Nephron (organoid): ENCODE measurements around the gene AASDHPPT.
A peak's percentile ranks its signal among the peaks of the same experiment; 100 is the strongest.

ENCODE experiments used
- H3K27ac Mint-ChIP-seq, 3 experiments: 2 replicates each; pipeline ENCODE4 v1.8.0; 2020; ENCODE audit warnings: mixed read lengths in 3 of 3, mild to moderate bottlenecking in 2 of 3, moderate library complexity in 1 of 3
- H3K27me3 Mint-ChIP-seq: 2 replicates; pipeline ENCODE4 v1.8.0; 2021; ENCODE audit warnings: low read depth, mild to moderate bottlenecking, moderate library complexity, mixed read lengths
- H3K36me3 Mint-ChIP-seq: 2 replicates; pipeline ENCODE4 v1.8.0; 2020; ENCODE audit warnings: low read depth, mixed read lengths
- H3K4me1 Mint-ChIP-seq: 2 replicates; pipeline ENCODE4 v1.8.0; 2020; ENCODE audit warnings: mixed read lengths
- H3K4me3 Mint-ChIP-seq, 3 experiments: 2 replicates each; pipeline ENCODE4 v1.8.0; 2020; ENCODE audit warnings: mild to moderate bottlenecking in 3 of 3, mixed read lengths in 3 of 3, moderate library complexity in 2 of 3
- H3K9me3 Mint-ChIP-seq: 2 replicates; pipeline ENCODE4 v1.8.0; 2020; ENCODE audit warnings: mixed read lengths
- CTCF ChIP-seq, 3 experiments: fragments of 200-600 bp; sonication (generic); IDR thresholded peaks; one replicate each; pipeline ENCODE4 v1.5.0; 2021; ENCODE audit warnings: antibody characterized with exemption in 3 of 3; ENCODE audit not compliant: unreplicated experiment in 3 of 3

AASDHPPT gene

GRCh38 chr11:106087815-106088435, 10.5 kb downstream of the AASDHPPT start:
- peak; percentile 78 to 88 (median 86) for TF ChIP-seq CTCF (IDR thresholded peaks at IDR 0.05; ENCODE audit: unreplicated experiment in 3 of 3)
- Mint-ChIP-seq H3K27ac (peak overlapping the region; percentile 5 to 17 (median 5)), H3K4me1 (peaks cover 29% of the 10 kb centered on the region), H3K27me3 (no peaks in the 10 kb centered on the region), H3K9me3 (no peaks in the 10 kb centered on the region), H3K36me3 (peaks cover 55% of the 10 kb centered on the region), H3K4me3 (no peak overlapping the region)

DNA sequence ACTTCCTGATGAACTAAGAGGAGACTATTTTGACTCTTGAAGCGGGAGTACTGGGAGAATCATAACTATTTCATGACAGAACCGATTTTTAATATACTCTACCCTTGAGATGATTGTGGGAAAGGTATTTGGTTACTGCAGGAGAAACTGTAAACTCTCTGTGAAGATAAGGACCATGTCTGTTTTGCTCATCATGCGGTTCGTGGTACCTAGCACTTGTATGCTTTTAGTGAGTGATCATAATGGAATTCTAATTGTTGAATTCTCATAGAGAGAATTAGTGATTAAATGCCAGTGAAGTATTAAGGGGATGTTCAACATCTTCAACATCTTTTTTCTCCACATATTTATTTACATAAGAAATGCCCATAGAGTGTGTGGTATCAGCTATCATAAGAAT, 11.4 kb downstream of the AASDHPPT start:
- no peaks in the 10 kb centered on the region for H3K9me3 Mint-ChIP-seq
- no peaks in the 10 kb centered on the region for H3K27me3 Mint-ChIP-seq
- H3K36me3 Mint-ChIP-seq: peaks cover 48% of the 10 kb centered on the region
- peaks cover 29% of the 10 kb centered on the region for H3K4me1 Mint-ChIP-seq
- no peak overlapping the region for H3K27ac Mint-ChIP-seq
- no peak for TF ChIP-seq CTCF (IDR thresholded peaks at IDR 0.05; ENCODE audit: unreplicated experiment in 3 of 3)
- no peak overlapping the region for H3K4me3 Mint-ChIP-seq

GRCh38 chr11:106091480-106092123, 14.1 kb downstream of the AASDHPPT start:
- Mint-ChIP-seq H3K27me3 (no peaks in the 10 kb centered on the region), H3K4me3 (no peak overlapping the region), H3K36me3 (peaks cover 46% of the 10 kb centered on the region), H3K4me1 (peaks cover 24% of the 10 kb centered on the region), H3K27ac (no peak overlapping the region), H3K9me3 (no peaks in the 10 kb centered on the region)
- TF ChIP-seq CTCF (IDR thresholded peaks at IDR 0.05; ENCODE audit: unreplicated experiment in 3 of 3): no peak

DNA sequence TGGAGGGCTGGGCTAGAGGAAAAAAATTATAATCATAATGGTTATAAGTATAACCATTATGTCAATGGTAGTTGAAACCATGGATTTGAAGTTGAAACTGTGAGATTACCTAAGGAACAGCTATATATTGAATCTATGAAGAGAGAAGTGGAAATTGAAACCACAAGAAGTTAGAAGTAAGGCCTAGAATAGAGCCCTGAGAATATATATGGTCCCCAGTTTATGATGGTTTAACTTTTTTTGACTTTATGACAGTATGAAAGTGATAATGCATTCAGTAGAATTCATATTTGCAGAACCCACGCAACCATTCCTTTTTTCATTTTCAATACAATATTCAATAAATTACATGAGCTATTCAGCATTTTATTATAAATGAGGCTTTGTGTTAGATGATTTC, 15.0 kb downstream of the AASDHPPT start:
- peaks cover 49% of the 10 kb centered on the region for H3K36me3 Mint-ChIP-seq
- no peaks in the 10 kb centered on the region for H3K27me3 Mint-ChIP-seq
- H3K4me1 Mint-ChIP-seq: peaks cover 18% of the 10 kb centered on the region
- no peaks in the 10 kb centered on the region for H3K9me3 Mint-ChIP-seq
- H3K4me3 Mint-ChIP-seq: no peak overlapping the region
- no peak for TF ChIP-seq CTCF (IDR thresholded peaks at IDR 0.05; ENCODE audit: unreplicated experiment in 3 of 3)
- no peak overlapping the region for H3K27ac Mint-ChIP-seq

DNA sequence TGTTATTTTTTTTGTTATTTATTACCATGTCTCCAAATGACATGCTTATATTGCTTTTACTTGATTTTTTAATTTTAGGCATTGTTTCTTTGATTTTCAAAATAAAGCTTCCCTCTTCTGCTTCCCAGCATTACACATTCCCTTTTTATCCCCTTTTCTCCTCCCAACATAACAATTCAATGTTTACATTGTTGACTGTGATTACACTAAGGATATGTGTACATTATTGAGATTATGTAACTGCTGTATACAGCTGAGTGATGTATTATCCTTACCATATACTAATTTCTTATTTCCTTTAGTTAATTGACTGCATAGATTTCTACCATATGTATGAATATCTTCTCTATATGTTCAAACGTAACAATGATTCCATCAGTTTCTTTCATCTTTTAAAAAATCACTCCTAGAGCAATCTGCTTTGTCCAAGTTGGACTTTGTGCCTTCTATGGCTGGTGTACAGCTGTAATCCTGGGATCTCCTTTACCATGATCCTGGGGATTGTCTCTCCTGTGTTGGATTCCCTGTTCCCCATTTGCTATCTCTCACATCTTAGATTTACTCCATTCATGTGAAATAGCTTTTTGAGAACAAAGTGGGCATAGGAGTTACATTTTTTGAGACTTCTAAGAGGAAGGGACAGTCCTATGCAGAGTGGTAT, 21.6 kb downstream of the AASDHPPT start:
- H3K4me1 Mint-ChIP-seq: no peaks in the 10 kb centered on the region
- no peaks in the 10 kb centered on the region for H3K27me3 Mint-ChIP-seq
- H3K27ac Mint-ChIP-seq: no peak overlapping the region
- H3K36me3 Mint-ChIP-seq: peaks cover 40% of the 10 kb centered on the region
- no peak overlapping the region for H3K4me3 Mint-ChIP-seq
- TF ChIP-seq CTCF (IDR thresholded peaks at IDR 0.05; ENCODE audit: unreplicated experiment in 3 of 3): no peak
- H3K9me3 Mint-ChIP-seq: no peaks in the 10 kb centered on the region
